Activated B cell treated with CpG ODN at 0.5 μM for 24 hours (primary cell): ENCODE measurements around the gene CD244. TPM values are rescaled to one million over a fixed set of nuclear protein-coding genes. Genes with fewer than 3 reads are reported as not detected.

Experiments used
- ATAC-seq: fragments of 200-7000 bp; cut with Tn5 transposase; one replicate; pipeline ENCODE4 v1.10.0; 2021; ENCODE audit warnings: low read depth, mild to moderate bottlenecking, moderate library complexity
- CTCF ChIA-PET: fragments of 350-600 bp; sonication (Branson Sonifier 250); formaldehyde crosslinking; loops from one replicate; lab custom pipeline; 2021; ENCODE audit warnings: antibody characterized with exemption; lab: Charles Lee
- POLR2A ChIA-PET: fragments of 350-600 bp; sonication (Branson Sonifier 250); formaldehyde crosslinking; loops from one replicate; lab custom pipeline; 2021; ENCODE audit warnings: antibody characterized with exemption; lab: Charles Lee
- DNase-seq: peaks from one replicate; pipeline ENCODE4 v3.0.0; 2022
- H3K27ac Mint-ChIP-seq: one replicate; pipeline ENCODE4 v1.8.0; 2020; ENCODE audit warnings: mixed read lengths
- H3K27me3 Mint-ChIP-seq: one replicate; pipeline ENCODE4 v1.8.0; 2021; ENCODE audit warnings: mixed read lengths
- H3K36me3 Mint-ChIP-seq: one replicate; pipeline ENCODE4 v1.8.0; 2021; ENCODE audit warnings: low read depth, mixed read lengths
- H3K4me1 Mint-ChIP-seq: one replicate; pipeline ENCODE4 v1.8.0; 2021; ENCODE audit warnings: mixed read lengths
- H3K4me3 Mint-ChIP-seq: one replicate; pipeline ENCODE4 v1.8.0; 2020; ENCODE audit warnings: mild to moderate bottlenecking, mixed read lengths
- H3K9me3 Mint-ChIP-seq: one replicate; pipeline ENCODE4 v1.8.0; 2020; ENCODE audit warnings: mixed read lengths
- intact Hi-C: fragments of 100-400 bp; cut with micrococcal nuclease; formaldehyde crosslinking; loops from one replicate; pipeline ENCODE4 v1.15.1; 2024
- total RNA-seq: library from RNA; stranded (reverse); gene quantifications from 2 replicates; pipeline ENCODE4 v1.2.3, GENCODE V29; 2022
- TF ChIP-seq, protein P1 (sequence below): fragments of 200-600 bp; IDR thresholded peaks from one replicate; pipeline ENCODE4 v1.8.0; 2022; ENCODE audit warnings: antibody characterized with exemption, mild to moderate bottlenecking

The CD244 gene
- total RNA-seq, 1 donor from 2014 or later = not detected

- H3K36me3 Mint-ChIP-seq = peaks cover 88% of the 10 kb centered on the region
- H3K4me3 Mint-ChIP-seq = peak overlapping the region; percentile 95
- peak overlapping the region; percentile 99 for H3K27ac Mint-ChIP-seq
- peaks cover 14% of the 10 kb centered on the region for H3K9me3 Mint-ChIP-seq
- no peaks in the 10 kb centered on the region for H3K27me3 Mint-ChIP-seq
- TF ChIP-seq, protein P1, sequence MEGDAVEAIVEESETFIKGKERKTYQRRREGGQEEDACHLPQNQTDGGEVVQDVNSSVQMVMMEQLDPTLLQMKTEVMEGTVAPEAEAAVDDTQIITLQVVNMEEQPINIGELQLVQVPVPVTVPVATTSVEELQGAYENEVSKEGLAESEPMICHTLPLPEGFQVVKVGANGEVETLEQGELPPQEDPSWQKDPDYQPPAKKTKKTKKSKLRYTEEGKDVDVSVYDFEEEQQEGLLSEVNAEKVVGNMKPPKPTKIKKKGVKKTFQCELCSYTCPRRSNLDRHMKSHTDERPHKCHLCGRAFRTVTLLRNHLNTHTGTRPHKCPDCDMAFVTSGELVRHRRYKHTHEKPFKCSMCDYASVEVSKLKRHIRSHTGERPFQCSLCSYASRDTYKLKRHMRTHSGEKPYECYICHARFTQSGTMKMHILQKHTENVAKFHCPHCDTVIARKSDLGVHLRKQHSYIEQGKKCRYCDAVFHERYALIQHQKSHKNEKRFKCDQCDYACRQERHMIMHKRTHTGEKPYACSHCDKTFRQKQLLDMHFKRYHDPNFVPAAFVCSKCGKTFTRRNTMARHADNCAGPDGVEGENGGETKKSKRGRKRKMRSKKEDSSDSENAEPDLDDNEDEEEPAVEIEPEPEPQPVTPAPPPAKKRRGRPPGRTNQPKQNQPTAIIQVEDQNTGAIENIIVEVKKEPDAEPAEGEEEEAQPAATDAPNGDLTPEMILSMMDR = no peak
- ATAC-seq = no peak
- ChIA-PET CTCF (interaction anchor here (0.7 to 0.9 kb wide), 3 partner anchors 9 to 29 kb away, joined by 3 read pairs; no protein-coding TSS in a partner anchor), POLR2A (interaction anchor here (1.9 to 2.1 kb wide), 2 partner anchors 12 to 20 kb away, joined by 6 to 9 read pairs; no protein-coding TSS in a partner anchor)
- intact Hi-C loops = loop anchor here (5.0 kb wide), 1 partner anchor 35 kb away; no protein-coding TSS in a partner anchor
- DNase-seq = no peak
- peaks cover 88% of the 10 kb centered on the region for H3K4me1 Mint-ChIP-seq
These were observed 60.7 kb downstream of the CD244 start for GRCh38 chr1:160801836-160802580.

GRCh38 chr1:160800645-160801408, 61.9 kb downstream of the CD244 start:
- H3K36me3 Mint-ChIP-seq = peaks cover 83% of the 10 kb centered on the region
- no peak for ATAC-seq
- intact Hi-C loops = loop anchor here (5.0 kb wide), 1 partner anchor 34 kb away; no protein-coding TSS in a partner anchor
- peak overlapping the region; percentile 99 for H3K27ac Mint-ChIP-seq
- ChIA-PET POLR2A (interaction anchor here (1.0 to 3.2 kb wide), 5 partner anchors 11 to 75 kb away, joined by 3 to 15 read pairs (median 5); no protein-coding TSS in a partner anchor), CTCF (no interaction called here)
- TF ChIP-seq, protein P1 = no peak
- H3K27me3 Mint-ChIP-seq = no peaks in the 10 kb centered on the region
- DNase-seq = no peak
- H3K9me3 Mint-ChIP-seq = peaks cover 9% of the 10 kb centered on the region
- H3K4me3 Mint-ChIP-seq = peak overlapping the region; percentile 95
- peaks cover 89% of the 10 kb centered on the region for H3K4me1 Mint-ChIP-seq

DNA sequence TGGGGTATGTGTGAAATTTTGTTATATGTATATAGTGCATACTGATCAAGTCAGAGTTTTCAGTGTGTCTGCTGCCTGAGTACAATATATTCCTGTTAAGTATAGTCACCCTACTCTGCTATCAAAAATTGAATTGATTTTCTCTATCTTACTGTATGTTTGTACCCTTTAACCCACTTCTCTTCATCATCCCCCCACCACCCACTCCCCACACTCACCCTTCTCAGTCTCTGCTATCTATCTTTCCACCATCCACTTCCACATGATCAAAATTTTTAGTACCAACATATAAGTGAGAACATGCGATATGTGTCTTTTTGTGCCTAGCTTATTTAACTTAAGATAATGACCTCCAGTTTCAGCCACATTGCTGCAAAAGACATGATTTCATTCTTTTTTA, 62.5 kb downstream of the CD244 start:
- CTCF ChIA-PET = interaction anchor here (1.1 to 1.3 kb wide), 2 partner anchors 23 to 24 kb away, joined by 3 to 4 read pairs; no protein-coding TSS in a partner anchor
- peak overlapping the region; percentile 99 for H3K27ac Mint-ChIP-seq
- H3K27me3 Mint-ChIP-seq = no peaks in the 10 kb centered on the region
- peak overlapping the region; percentile 95 for H3K4me3 Mint-ChIP-seq
- peaks cover 90% of the 10 kb centered on the region for H3K4me1 Mint-ChIP-seq
- DNase-seq (no peak), ATAC-seq (no peak)
- peaks cover 5% of the 10 kb centered on the region for H3K9me3 Mint-ChIP-seq
- TF ChIP-seq, protein P1 = no peak
- intact Hi-C loops = loop anchor here (5.0 kb wide), 1 partner anchor 33 kb away; no protein-coding TSS in a partner anchor
- POLR2A ChIA-PET = interaction anchor here (1.0 to 6.1 kb wide), 5 partner anchors 10 to 74 kb away, joined by 3 to 52 read pairs (median 5); no protein-coding TSS in a partner anchor
- peaks cover 77% of the 10 kb centered on the region for H3K36me3 Mint-ChIP-seq

DNA sequence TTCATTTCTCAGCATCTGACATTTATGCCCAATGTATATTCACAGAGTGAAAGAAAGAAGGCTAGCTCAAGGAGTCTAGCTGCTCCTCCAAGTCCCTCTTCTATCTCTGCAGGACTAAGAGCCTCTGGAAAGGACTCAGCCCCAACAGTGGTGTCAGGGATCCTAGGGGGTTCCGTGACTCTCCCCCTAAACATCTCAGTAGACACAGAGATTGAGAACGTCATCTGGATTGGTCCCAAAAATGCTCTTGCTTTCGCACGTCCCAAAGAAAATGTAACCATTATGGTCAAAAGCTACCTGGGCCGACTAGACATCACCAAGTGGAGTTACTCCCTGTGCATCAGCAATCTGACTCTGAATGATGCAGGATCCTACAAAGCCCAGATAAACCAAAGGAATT, 63.0 kb downstream of the CD244 start:
- Mint-ChIP-seq H3K36me3 (peaks cover 72% of the 10 kb centered on the region), H3K4me3 (peak overlapping the region; percentile 95), H3K9me3 (peaks cover under 1% of the 10 kb centered on the region), H3K27ac (peak overlapping the region; percentile 99), H3K4me1 (peaks cover 90% of the 10 kb centered on the region), H3K27me3 (no peaks in the 10 kb centered on the region)
- intact Hi-C loops = loop anchor here (5.0 kb wide), 2 partner anchors 32 to 33 kb away; no protein-coding TSS in a partner anchor
- ChIA-PET CTCF (interaction anchor here (1.1 to 5.7 kb wide), 4 partner anchors 19 to 152 kb away, joined by 3 to 46 read pairs (median 6); no protein-coding TSS in a partner anchor), POLR2A (interaction anchor here (1.7 to 6.1 kb wide), 4 partner anchors 10 to 66 kb away, joined by 4 to 52 read pairs (median 26); no protein-coding TSS in a partner anchor)
- DNase-seq = no peak
- ATAC-seq = no peak
- TF ChIP-seq, protein P1 = no peak
